Activated CD4-positive, alpha-beta memory T cell treated with anti-CD3 and anti-CD28 coated beads, Interleukin-2, amount 10 ng/mL, durations not matched to agents 7 days and 5 days (primary cell): ENCODE data around the gene DND1. TPM values are rescaled to one million over a fixed set of nuclear protein-coding genes. Genes with fewer than 3 reads are reported as not detected.
"Not testable (repeated sequence)": the region's sequence is repeated elsewhere in the genome, so short reads cannot be mapped to it uniquely, and the experiment has no call there.

Experiments
- CTCF ChIA-PET: fragments of 350-600 bp; sonication (Branson Sonifier 250); formaldehyde crosslinking; loops from one replicate; lab custom pipeline; 2021; ENCODE audit warnings: antibody characterized with exemption, inconsistent platforms; lab: Charles Lee
- POLR2A ChIA-PET: fragments of 350-600 bp; sonication (Branson Sonifier 250); formaldehyde crosslinking; loops from one replicate; lab custom pipeline; 2021; ENCODE audit warnings: antibody characterized with exemption; lab: Charles Lee
- DNase-seq: peaks from one replicate; pipeline ENCODE4 v3.0.0-alpha.2; 2020
- H3K27ac Mint-ChIP-seq: one replicate; pipeline ENCODE4 v1.8.0; 2021; ENCODE audit warnings: mild to moderate bottlenecking, mixed read lengths
- H3K27me3 Mint-ChIP-seq: one replicate; pipeline ENCODE4 v1.8.0; 2021; ENCODE audit warnings: mixed read lengths
- H3K36me3 Mint-ChIP-seq: one replicate; pipeline ENCODE4 v1.8.0; 2021; ENCODE audit warnings: low read depth, mixed read lengths
- H3K4me1 Mint-ChIP-seq: one replicate; pipeline ENCODE4 v1.8.0; 2021; ENCODE audit warnings: mixed read lengths
- H3K4me3 Mint-ChIP-seq: one replicate; pipeline ENCODE4 v1.8.0; 2021; ENCODE audit warnings: mild to moderate bottlenecking, mixed read lengths
- H3K9me3 Mint-ChIP-seq: one replicate; pipeline ENCODE4 v1.8.0; 2021; ENCODE audit warnings: mixed read lengths
- total RNA-seq, 2 experiments: library from RNA; stranded (reverse); gene quantifications; one replicate each; pipeline ENCODE4 v1.2.3, GENCODE V29; 2021

DND1 gene
- total RNA-seq, 2 experiments from 2014 or later, result 2.2 to 2.5 TPM

GRCh38 chr5:140623061-140623460 is 50.3 kb downstream of the DND1 start:
- H3K4me1 Mint-ChIP-seq, POLR2A ChIA-PET, CTCF ChIA-PET, H3K4me3 Mint-ChIP-seq, H3K9me3 Mint-ChIP-seq, H3K27ac Mint-ChIP-seq, DNase-seq, H3K36me3 Mint-ChIP-seq: not testable (repeated sequence)
- peaks cover 36% of the 10 kb centered on the region for H3K27me3 Mint-ChIP-seq

- Mint-ChIP-seq H3K36me3 (peaks cover under 1% of the 10 kb centered on the region), H3K9me3 (no peaks in the 10 kb centered on the region), H3K4me1 (no peaks in the 10 kb centered on the region), H3K27me3 (peaks cover 37% of the 10 kb centered on the region), H3K4me3 (no peak overlapping the region), H3K27ac (no peak overlapping the region)
- DNase-seq, result no peak
- ChIA-PET CTCF (interaction anchor here (0.6 kb wide), 1 partner anchor 234 kb away, joined by 4 read pairs; no protein-coding TSS in a partner anchor), POLR2A (no interaction called here)
Observed at GRCh38 chr5:140622301-140622700, 51.1 kb downstream of the DND1 start.

Other genes starting within 250 kb of the DND1 start
- gene EIF4EBP3, start 125.9 kb downstream of the DND1 start, total RNA-seq, result 10 to 100 TPM in 1 of 2 experiments, 1 to 10 TPM in 1; 8.0 to 11.6 TPM
- 10 to 100 TPM; 37.4 to 38.3 TPM for gene SRA1, start 116.1 kb downstream of the DND1 start, total RNA-seq
- gene APBB3, start 109.0 kb downstream of the DND1 start, total RNA-seq, result 10 to 100 TPM; 23.7 to 27.5 TPM
- 10 to 100 TPM; 78.9 to 82.1 TPM for gene SLC35A4, start 108.7 kb downstream of the DND1 start, total RNA-seq
- gene CD14, start 40.4 kb downstream of the DND1 start, total RNA-seq, result under 1 TPM; 0.23 to 0.38 TPM
- 10 to 100 TPM; 28.9 to 29.0 TPM for gene TMCO6, start 34.1 kb downstream of the DND1 start, total RNA-seq
- 10 to 100 TPM; 73.0 to 83.8 TPM for gene NDUFA2, start 25.9 kb downstream of the DND1 start, total RNA-seq
- 100 to 1,000 TPM; 123 to 126 TPM for gene IK, start 25.7 kb downstream of the DND1 start, total RNA-seq
- gene WDR55, start 8.7 kb downstream of the DND1 start, total RNA-seq, result 10 to 100 TPM; 35.0 to 35.2 TPM
- 10 to 100 TPM; 66.0 to 70.2 TPM for gene HARS1, start 17.8 kb upstream of the DND1 start, total RNA-seq
- gene HARS2, start 17.9 kb upstream of the DND1 start, total RNA-seq, result 10 to 100 TPM; 30.6 to 34.7 TPM
- gene ZMAT2, start 26.9 kb upstream of the DND1 start, total RNA-seq, result 10 to 100 TPM; 52.0 to 52.7 TPM
- gene PCDHA1, start 112.6 kb upstream of the DND1 start, total RNA-seq, result not detected
- gene PCDHA2, start 121.3 kb upstream of the DND1 start, total RNA-seq, result not detected
- gene PCDHA3, start 127.5 kb upstream of the DND1 start, total RNA-seq, result not detected
- not detected for gene PCDHA4, start 133.5 kb upstream of the DND1 start, total RNA-seq
- gene PCDHA5, start 148.0 kb upstream of the DND1 start, total RNA-seq, result not detected
- not detected for gene PCDHA6, start 154.4 kb upstream of the DND1 start, total RNA-seq
- gene PCDHA7, start 160.7 kb upstream of the DND1 start, total RNA-seq, result not detected
- not detected for gene PCDHA8, start 167.6 kb upstream of the DND1 start, total RNA-seq
- gene PCDHA9, start 174.8 kb upstream of the DND1 start, total RNA-seq, result not detected
- gene PCDHA10, start 182.3 kb upstream of the DND1 start, total RNA-seq, result not detected
- not detected for gene PCDHA11, start 195.4 kb upstream of the DND1 start, total RNA-seq
- not detected for gene PCDHA12, start 201.7 kb upstream of the DND1 start, total RNA-seq
- not detected for gene PCDHA13, start 208.5 kb upstream of the DND1 start, total RNA-seq